OCI-LY3 (cell line): Measurements from ENCODE around the gene GPD2.

ENCODE experiments used
- H2AFZ ChIP-seq: fragments of 200-600, 300-600 bp; shearing (Covaris generic); 2 replicates; pipeline ENCODE4 v1.6.0; 2014; ENCODE audit warnings: antibody characterized with exemption, low read depth, low read length
- H3K27ac ChIP-seq: fragments of 200-600, 300-600 bp; sonication (generic); 2 replicates; pipeline ENCODE4 v1.5.1; 2014; ENCODE audit warnings: mild to moderate bottlenecking, low read length, moderate library complexity, mixed read lengths
- H3K27me3 ChIP-seq: fragments of 200-600, 300-600 bp; sonication (generic); 2 replicates; pipeline ENCODE4 v1.6.1; 2014; ENCODE audit warnings: low read depth, low read length, mixed read lengths
- H3K36me3 ChIP-seq: fragments of 200-600, 300-600 bp; sonication (generic); replicated peaks from 2 replicates; pipeline ENCODE3; 2014; ENCODE audit warnings: low read depth, low read length, mixed read lengths
- H3K4me1 ChIP-seq: fragments of 300-600, 200-600 bp; sonication (generic); 2 replicates; pipeline ENCODE4 v1.6.1; 2014; ENCODE audit warnings: low read length, mixed read lengths
- H3K4me2 ChIP-seq: fragments of 200-600, 300-600 bp; sonication (generic); 2 replicates; pipeline ENCODE4 v1.6.1; 2014; ENCODE audit warnings: low read length, mixed read lengths
- H3K4me3 ChIP-seq: fragments of 300-600, 200-600 bp; sonication (generic); 2 replicates; pipeline ENCODE4 v1.5.1; 2014; ENCODE audit warnings: antibody characterized with exemption, mild to moderate bottlenecking, low read length, moderate library complexity
- H3K79me2 ChIP-seq: fragments of 300-600, 200-600 bp; shearing (Covaris generic); 2 replicates; pipeline ENCODE4 v1.6.1; 2014; ENCODE audit warnings: mild to moderate bottlenecking, low read length, mixed read lengths
- H3K9ac ChIP-seq: fragments of 300-600, 200-600 bp; shearing (Covaris generic); 2 replicates; pipeline ENCODE4 v1.6.0; 2014; ENCODE audit warnings: mild to moderate bottlenecking, low read length, moderate library complexity
- H3K9me3 ChIP-seq: fragments of 200-600, 300-600 bp; shearing (Covaris generic); 2 replicates; pipeline ENCODE4 v1.6.1; 2014; ENCODE audit warnings: low read length, mixed read lengths; ENCODE audit not compliant: insufficient read depth
- H4K20me1 ChIP-seq: fragments of 200-600, 300-600 bp; sonication (generic); 2 replicates; pipeline ENCODE4 v1.6.1; 2016; ENCODE audit warnings: low read length, mixed read lengths; ENCODE audit not compliant: insufficient read depth
- EZH2phosphoT487 ChIP-seq: fragments of 200-600 bp; shearing (Covaris generic); IDR thresholded peaks from 2 replicates; pipeline ENCODE4 v1.6.1; 2018; ENCODE audit warnings: antibody characterized with exemption, mixed run types, low read depth
- TF ChIP-seq, protein P1 (sequence below): fragments of 200-600, 300-600 bp; sonication (generic); IDR thresholded peaks from 2 replicates; pipeline ENCODE4 v1.5.1; 2014; ENCODE audit warnings: antibody characterized with exemption, low read length, low read depth

Gene GPD2

DNA sequence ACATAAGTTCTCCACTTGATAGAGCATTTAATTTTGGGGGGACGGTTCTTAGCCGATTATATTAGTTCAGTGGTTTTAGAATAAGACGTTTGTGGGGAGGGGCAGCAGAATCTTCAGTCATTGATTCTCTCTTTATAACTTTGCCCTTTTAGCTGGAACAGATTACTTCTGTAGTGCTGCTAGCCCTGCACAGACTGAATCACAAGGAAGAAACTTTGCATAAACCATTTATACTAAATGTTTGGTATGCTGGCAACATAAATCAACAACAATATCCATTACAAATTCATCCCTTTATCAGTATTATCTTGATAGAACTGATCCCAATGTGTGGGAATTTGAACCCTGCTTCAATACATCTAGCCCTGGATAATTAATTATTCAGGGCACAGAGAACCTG, 112.2 kb downstream of the GPD2 start:
- Histone ChIP-seq H4K20me1 (no peaks in the 10 kb centered on the region), H3K4me2 (no peak overlapping the region), H2AFZ (no peak overlapping the region), H3K4me3 (no peak overlapping the region), H3K36me3 (peaks cover 2% of the 10 kb centered on the region), H3K9me3 (no peaks in the 10 kb centered on the region), H3K27ac (no peak overlapping the region), H3K4me1 (no peaks in the 10 kb centered on the region), H3K79me2 (no peaks in the 10 kb centered on the region), H3K27me3 (no peaks in the 10 kb centered on the region), H3K9ac (no peak overlapping the region)
- TF ChIP-seq, protein P1, sequence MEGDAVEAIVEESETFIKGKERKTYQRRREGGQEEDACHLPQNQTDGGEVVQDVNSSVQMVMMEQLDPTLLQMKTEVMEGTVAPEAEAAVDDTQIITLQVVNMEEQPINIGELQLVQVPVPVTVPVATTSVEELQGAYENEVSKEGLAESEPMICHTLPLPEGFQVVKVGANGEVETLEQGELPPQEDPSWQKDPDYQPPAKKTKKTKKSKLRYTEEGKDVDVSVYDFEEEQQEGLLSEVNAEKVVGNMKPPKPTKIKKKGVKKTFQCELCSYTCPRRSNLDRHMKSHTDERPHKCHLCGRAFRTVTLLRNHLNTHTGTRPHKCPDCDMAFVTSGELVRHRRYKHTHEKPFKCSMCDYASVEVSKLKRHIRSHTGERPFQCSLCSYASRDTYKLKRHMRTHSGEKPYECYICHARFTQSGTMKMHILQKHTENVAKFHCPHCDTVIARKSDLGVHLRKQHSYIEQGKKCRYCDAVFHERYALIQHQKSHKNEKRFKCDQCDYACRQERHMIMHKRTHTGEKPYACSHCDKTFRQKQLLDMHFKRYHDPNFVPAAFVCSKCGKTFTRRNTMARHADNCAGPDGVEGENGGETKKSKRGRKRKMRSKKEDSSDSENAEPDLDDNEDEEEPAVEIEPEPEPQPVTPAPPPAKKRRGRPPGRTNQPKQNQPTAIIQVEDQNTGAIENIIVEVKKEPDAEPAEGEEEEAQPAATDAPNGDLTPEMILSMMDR = no peak
- no peak for TF ChIP-seq EZH2phosphoT487

DNA sequence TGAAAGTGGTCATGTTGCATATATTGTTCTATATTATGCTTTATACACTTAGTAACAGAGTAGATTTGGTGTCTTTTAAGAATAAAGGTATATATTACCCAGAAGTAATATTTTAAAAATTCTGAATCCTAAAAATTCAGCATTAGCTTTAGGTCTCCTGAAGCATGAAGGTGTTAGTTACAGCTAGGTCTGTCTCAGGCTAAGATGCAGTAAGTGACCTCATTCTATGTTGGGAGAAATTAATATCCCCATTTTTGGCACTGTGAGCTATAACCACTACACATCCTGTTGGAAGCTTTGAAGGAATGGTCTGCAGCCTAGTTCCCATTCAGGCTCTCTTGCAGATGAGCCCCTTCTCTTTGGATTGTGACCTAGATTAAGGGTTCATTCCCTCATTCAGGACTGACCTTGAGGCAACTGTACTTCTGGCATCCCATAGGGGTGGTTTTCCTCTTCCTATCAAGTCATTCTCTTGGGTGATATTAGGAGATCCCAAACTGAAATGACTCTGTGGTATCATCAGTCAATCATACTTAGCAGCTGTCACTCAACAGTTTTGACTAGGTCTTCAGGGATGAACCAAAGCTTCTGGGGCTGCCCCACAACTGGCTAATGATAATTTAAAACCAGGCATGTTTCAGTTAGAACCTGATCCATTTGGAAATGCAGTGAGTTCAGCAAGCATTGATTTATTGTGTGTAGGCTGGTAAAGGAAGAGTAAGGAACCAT, 117.7 kb downstream of the GPD2 start:
- no peak overlapping the region for H3K9ac ChIP-seq
- H2AFZ ChIP-seq = no peak overlapping the region
- peaks cover 9% of the 10 kb centered on the region for H3K36me3 ChIP-seq
- no peaks in the 10 kb centered on the region for H3K9me3 ChIP-seq
- H3K79me2 ChIP-seq = no peaks in the 10 kb centered on the region
- no peak overlapping the region for H3K4me2 ChIP-seq
- TF ChIP-seq, protein P1 = no peak
- TF ChIP-seq EZH2phosphoT487 = no peak
- no peak overlapping the region for H3K27ac ChIP-seq
- H3K27me3 ChIP-seq = no peaks in the 10 kb centered on the region
- H4K20me1 ChIP-seq = no peaks in the 10 kb centered on the region
- no peak overlapping the region for H3K4me3 ChIP-seq
- H3K4me1 ChIP-seq = no peaks in the 10 kb centered on the region

DNA sequence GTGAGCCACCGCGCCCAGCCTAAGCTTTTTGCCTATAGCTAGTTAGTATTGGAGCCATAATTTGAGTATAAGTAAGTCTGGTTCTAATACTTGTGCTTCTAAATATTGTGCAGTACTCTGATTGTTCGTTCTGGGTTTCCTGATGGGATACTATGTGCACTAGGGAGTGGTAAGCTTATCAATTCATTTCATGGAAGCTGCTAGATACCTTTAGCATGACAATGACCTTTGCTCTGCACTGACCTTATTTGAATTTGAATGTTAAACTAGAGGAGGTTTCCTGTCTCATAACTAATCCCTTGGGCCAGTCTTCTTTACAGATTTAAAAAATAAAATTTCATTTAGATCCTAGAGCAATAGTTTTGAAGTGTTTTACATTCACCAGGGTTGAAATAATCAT, 125.1 kb downstream of the GPD2 start:
- Histone ChIP-seq H3K4me3 (no peak overlapping the region), H3K79me2 (no peaks in the 10 kb centered on the region), H3K4me2 (no peak overlapping the region), H3K4me1 (no peaks in the 10 kb centered on the region), H4K20me1 (no peaks in the 10 kb centered on the region), H3K9ac (no peak overlapping the region), H3K36me3 (peaks cover 11% of the 10 kb centered on the region), H3K27ac (no peak overlapping the region), H3K27me3 (no peaks in the 10 kb centered on the region), H3K9me3 (no peaks in the 10 kb centered on the region), H2AFZ (no peak overlapping the region)
- TF ChIP-seq, protein P1 = no peak
- TF ChIP-seq EZH2phosphoT487 = no peak

DNA sequence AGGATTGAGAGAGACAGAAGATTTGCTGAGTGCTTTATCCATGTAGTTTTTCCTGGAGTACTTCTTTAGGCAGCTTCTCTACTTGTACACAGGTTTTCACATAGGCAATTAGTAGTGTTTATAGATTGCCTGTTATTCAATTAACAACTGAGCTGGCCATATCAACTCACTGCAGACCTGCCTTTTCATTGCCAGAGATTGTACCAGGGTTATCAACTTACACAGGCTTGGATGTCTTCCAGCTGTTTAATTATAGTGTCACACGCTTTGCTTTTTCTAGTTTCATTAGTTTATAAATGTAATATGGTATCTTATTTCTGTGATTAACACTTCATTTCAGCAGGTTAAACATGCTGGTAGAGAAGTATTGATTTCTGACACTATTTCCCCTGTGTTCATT, 125.9 kb downstream of the GPD2 start:
- Histone ChIP-seq H3K27ac (no peak overlapping the region), H4K20me1 (no peaks in the 10 kb centered on the region), H2AFZ (no peak overlapping the region), H3K4me3 (no peak overlapping the region), H3K27me3 (no peaks in the 10 kb centered on the region), H3K4me1 (no peaks in the 10 kb centered on the region), H3K9ac (no peak overlapping the region), H3K9me3 (no peaks in the 10 kb centered on the region), H3K4me2 (no peak overlapping the region), H3K36me3 (peaks cover 11% of the 10 kb centered on the region), H3K79me2 (no peaks in the 10 kb centered on the region)
- TF ChIP-seq, protein P1 = no peak
- TF ChIP-seq EZH2phosphoT487 = no peak
